GM18498 (cell line): ENCODE results near the gene CLCNKA.
"Not testable (repeated sequence)": the region's sequence is repeated elsewhere in the genome, so short reads cannot be mapped to it uniquely, and the experiment has no call there.

Experiments
- ATAC-seq: cut with Tn5 transposase; IDR thresholded peaks from one replicate; pipeline ENCODE4 v1.9.1; 2021; ENCODE audit warnings: mild to moderate bottlenecking, moderate library complexity; ENCODE audit not compliant: unreplicated experiment

Gene CLCNKA

GRCh38 chr1:16061989-16062686 is 40.3 kb downstream of the CLCNKA start:
- not testable (repeated sequence) for ATAC-seq

GRCh38 chr1:16062687-16063075 is 40.8 kb downstream of the CLCNKA start:
- not testable (repeated sequence) for ATAC-seq

- ATAC-seq, result no peak
These were observed 41.5 kb downstream of the CLCNKA start for GRCh38 chr1:16063226-16063829.

- ATAC-seq, result no peak
These were observed 42.1 kb downstream of the CLCNKA start for GRCh38 chr1:16063921-16064320.

GRCh38 chr1:16064536-16065268 is 42.9 kb downstream of the CLCNKA start:
- no peak for ATAC-seq

- ATAC-seq, result no peak
These were observed 43.4 kb downstream of the CLCNKA start for GRCh38 chr1:16065269-16065576.

GRCh38 chr1:16066245-16066644 is 44.4 kb downstream of the CLCNKA start:
- ATAC-seq, result no peak

GRCh38 chr1:16067127-16067768 is 45.4 kb downstream of the CLCNKA start:
- no peak for ATAC-seq

GRCh38 chr1:16067933-16068332 is 46.1 kb downstream of the CLCNKA start:
- no peak for ATAC-seq

GRCh38 chr1:16068356-16069270 is 46.8 kb downstream of the CLCNKA start:
- ATAC-seq, result no peak

GRCh38 chr1:16070640-16071355 is 49.0 kb downstream of the CLCNKA start:
- no peak for ATAC-seq

GRCh38 chr1:16071614-16072013 is 49.8 kb downstream of the CLCNKA start:
- ATAC-seq, result no peak

- no peak for ATAC-seq
These were observed 50.3 kb downstream of the CLCNKA start for GRCh38 chr1:16072095-16072494.

- no peak for ATAC-seq
These were observed 51.0 kb downstream of the CLCNKA start for GRCh38 chr1:16072616-16073484.

- no peak for ATAC-seq
These were observed 51.8 kb downstream of the CLCNKA start, which contains the start of gene FAM131C for GRCh38 chr1:16073490-16074119. FAM131C (minus strand) TSS chr1:16073651; CDS start chr1:16073442, 209 bp downstream.

GRCh38 chr1:16074217-16074616 is 52.4 kb downstream of the CLCNKA start:
- ATAC-seq, result no peak

- ATAC-seq, result no peak
These were observed 53.6 kb downstream of the CLCNKA start for GRCh38 chr1:16075337-16076030.
